Suprapubic skin (tissue), 4 donors: ENCODE results near the gene PSMD11. TPM values are rescaled to one million over a fixed set of nuclear protein-coding genes. Genes with fewer than 3 reads are reported as not detected.

ENCODE experiments used
- DNase-seq, 2 donors: peaks; one replicate each; pipeline ENCODE4 v3.0.0-alpha.2; 2019; ENCODE audit warnings: low spot score in 2 of 2
- H3K27ac ChIP-seq: fragments of 200-600 bp; sonication (generic); one replicate; pipeline ENCODE4 v1.5.1; 2019
- H3K27me3 ChIP-seq: fragments of 200-600 bp; sonication (generic); one replicate; pipeline ENCODE4 v1.5.1; 2019
- H3K36me3 ChIP-seq: fragments of 200-600 bp; sonication (generic); one replicate; pipeline ENCODE4 v1.5.1; 2019
- H3K4me1 ChIP-seq: fragments of 200-600 bp; sonication (generic); one replicate; pipeline ENCODE4 v1.5.1; 2019
- H3K4me3 ChIP-seq: fragments of 200-600 bp; sonication (generic); one replicate; pipeline ENCODE4 v1.5.1; 2019; ENCODE audit warnings: mild to moderate bottlenecking
- H3K9me3 ChIP-seq: fragments of 200-600 bp; sonication (generic); one replicate; pipeline ENCODE4 v1.5.1; 2019
- EP300 ChIP-seq: sonication (generic); formaldehyde crosslinking; IDR thresholded peaks from one replicate; pipeline ENCODE4 v1.6.1; 2017; ENCODE audit warnings: antibody characterized with exemption
- POLR2A ChIP-seq, 2 donors: fragments of 450-650 bp; IDR thresholded peaks; one replicate each; pipeline ENCODE4 v1.6.1; 2017; ENCODE audit warnings: antibody characterized with exemption in 2 of 2, mild to moderate bottlenecking in 2 of 2, moderate library complexity in 2 of 2
- POLR2AphosphoS5 ChIP-seq, 3 donors: sonication (generic); formaldehyde crosslinking; IDR thresholded peaks; one replicate each; pipeline ENCODE4 v1.6.1; 2017; ENCODE audit warnings: antibody characterized with exemption in 3 of 3
- WGBS: methylation state at CpG from one replicate; pipeline ENCODE4 v1.1.5; 2018; 5-methylcytosine and 5-hydroxymethylcytosine counted together
- total RNA-seq, 4 donors: library from RNA; depleted of rRNA; stranded (reverse); fragments of >200 nt; gene quantifications; one replicate each; pipeline ENCODE4 v1.1.0, GENCODE V29; 2016
- TF ChIP-seq, protein P1 (sequence below), 2 donors: fragments of 200-600 bp in 1 of 2; fragments of 450-650 bp in 1 of 2; sonication (generic) in 1 of 2; IDR thresholded peaks; one replicate each; pipeline ENCODE4 v1.5.1; 2016 to 2019; ENCODE audit warnings: antibody characterized with exemption in 2 of 2, mild to moderate bottlenecking in 1 of 2, moderate library complexity in 1 of 2

The PSMD11 gene
- total RNA-seq, 4 donors from 2014 or later = 52.3 to 59.9 (median 57.7) TPM

DNA sequence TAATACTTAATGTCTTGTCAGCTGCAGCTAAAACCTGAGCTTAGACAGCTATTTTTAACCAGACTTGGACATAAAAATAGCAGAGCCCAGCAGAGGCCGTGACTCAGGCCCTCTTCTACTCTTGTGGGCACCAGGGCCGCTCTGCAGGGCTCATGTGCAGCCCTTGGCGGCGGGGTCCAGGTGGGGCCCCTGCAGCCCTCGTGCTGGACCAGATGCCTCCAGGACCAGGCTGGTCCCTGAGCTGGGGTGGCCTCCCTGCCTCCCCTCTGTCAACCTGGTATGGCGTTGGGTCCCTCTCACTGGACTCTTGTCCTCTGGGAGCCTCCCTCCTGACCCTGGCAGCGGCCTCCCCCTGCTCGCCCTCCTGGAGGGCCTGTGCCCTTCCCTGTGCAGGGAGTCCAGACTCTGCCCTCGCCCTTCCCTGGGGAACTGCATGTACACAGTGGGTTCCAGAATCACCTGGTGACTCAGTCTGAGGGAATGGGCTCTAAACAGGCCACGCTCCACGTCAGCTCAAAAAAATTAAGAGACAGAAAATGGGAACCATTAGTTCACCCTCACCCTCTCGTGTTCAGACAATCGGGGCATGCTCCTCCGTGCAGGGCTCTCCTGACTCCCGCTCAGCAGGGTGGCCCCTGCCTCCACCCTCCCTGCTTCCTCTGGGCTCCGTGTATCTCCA is 52.2 kb downstream of the PSMD11 start:
- H3K27ac ChIP-seq = no peak overlapping the region

DNA sequence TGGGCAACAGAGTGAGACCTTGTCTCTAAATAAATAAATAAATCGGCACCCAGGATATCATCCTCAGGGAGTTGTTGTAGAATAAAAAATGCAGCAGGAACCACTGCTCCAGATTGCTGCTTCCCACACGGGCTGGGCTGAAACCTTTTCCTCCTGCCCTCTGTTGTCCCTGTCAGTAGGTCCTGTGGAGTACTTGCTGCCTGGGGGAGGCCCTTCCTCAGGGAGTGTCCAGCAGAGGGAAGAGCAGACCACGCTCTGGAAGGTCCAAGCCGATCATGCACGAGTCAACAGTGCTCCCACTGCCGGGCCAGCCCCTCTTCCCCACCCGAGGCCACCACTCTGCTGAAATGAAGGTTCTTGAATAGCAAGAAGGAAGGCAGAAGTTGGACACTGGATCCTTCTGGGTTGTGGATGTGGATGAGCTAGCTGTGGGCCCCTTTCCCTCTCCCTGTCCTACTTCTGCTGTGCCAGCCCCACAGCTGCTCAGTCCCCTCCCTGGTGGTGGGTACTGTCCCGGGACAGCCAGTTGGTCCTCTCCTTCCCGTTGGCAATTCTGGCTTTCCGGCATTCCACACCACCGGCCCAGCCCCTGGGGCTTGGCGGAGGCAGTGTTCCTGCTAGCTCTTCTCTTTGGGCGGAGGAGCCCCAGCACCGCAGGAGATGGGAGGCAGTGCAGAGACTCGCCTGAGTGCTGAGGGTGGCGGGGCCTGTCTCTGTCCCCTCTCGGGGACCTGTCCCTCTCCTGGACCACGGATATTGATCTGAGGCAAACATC is 53.3 kb downstream of the PSMD11 start:
- H3K4me1 ChIP-seq = no peaks in the 10 kb centered on the region
- WGBS = 74% methylated on average over 17 of the region's 18 CpGs
- no peaks in the 10 kb centered on the region for H3K27me3 ChIP-seq
- H3K9me3 ChIP-seq = no peaks in the 10 kb centered on the region
- no peak for DNase-seq
- no peak overlapping the region for H3K4me3 ChIP-seq
- TF ChIP-seq POLR2AphosphoS5 (IDR thresholded peaks at IDR 0.05) = no peak
- H3K27ac ChIP-seq = no peak overlapping the region
- H3K36me3 ChIP-seq = no peaks in the 10 kb centered on the region

More for the DNA sequence above, 52.2 kb downstream of the PSMD11 start:
- no peaks in the 10 kb centered on the region for H3K4me1 ChIP-seq
- 90% methylated on average over 12 of the region's 16 CpGs for WGBS
- no peaks in the 10 kb centered on the region for H3K9me3 ChIP-seq
- no peaks in the 10 kb centered on the region for H3K36me3 ChIP-seq
- no peaks in the 10 kb centered on the region for H3K27me3 ChIP-seq
- TF ChIP-seq EP300 = no peak
- TF ChIP-seq POLR2AphosphoS5 (IDR thresholded peaks at IDR 0.05) = no peak
- TF ChIP-seq POLR2A (IDR thresholded peaks at IDR 0.05) = no peak
- TF ChIP-seq, protein P1, sequence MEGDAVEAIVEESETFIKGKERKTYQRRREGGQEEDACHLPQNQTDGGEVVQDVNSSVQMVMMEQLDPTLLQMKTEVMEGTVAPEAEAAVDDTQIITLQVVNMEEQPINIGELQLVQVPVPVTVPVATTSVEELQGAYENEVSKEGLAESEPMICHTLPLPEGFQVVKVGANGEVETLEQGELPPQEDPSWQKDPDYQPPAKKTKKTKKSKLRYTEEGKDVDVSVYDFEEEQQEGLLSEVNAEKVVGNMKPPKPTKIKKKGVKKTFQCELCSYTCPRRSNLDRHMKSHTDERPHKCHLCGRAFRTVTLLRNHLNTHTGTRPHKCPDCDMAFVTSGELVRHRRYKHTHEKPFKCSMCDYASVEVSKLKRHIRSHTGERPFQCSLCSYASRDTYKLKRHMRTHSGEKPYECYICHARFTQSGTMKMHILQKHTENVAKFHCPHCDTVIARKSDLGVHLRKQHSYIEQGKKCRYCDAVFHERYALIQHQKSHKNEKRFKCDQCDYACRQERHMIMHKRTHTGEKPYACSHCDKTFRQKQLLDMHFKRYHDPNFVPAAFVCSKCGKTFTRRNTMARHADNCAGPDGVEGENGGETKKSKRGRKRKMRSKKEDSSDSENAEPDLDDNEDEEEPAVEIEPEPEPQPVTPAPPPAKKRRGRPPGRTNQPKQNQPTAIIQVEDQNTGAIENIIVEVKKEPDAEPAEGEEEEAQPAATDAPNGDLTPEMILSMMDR (IDR thresholded peaks at IDR 0.05) = no peak
- no peak for DNase-seq
- no peak overlapping the region for H3K4me3 ChIP-seq

DNA sequence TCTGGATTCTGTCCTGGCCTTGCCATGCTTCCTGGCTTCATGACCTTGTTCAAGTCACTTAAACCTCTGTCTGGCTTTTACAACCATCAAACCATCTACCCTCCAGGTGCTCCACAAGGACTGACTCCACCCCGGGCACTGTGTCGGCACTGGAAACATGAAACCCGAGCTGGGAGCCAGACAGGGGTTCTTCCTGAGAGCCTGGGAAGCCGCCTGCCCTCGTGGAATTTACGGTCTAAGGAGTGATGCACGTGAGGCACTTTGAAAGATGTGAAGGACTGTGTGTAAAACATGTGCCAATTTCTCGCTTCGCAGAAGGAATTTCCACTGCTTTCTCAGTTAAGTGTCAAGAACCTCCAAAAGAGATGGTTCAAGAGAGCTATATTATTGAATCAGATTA is 54.1 kb downstream of the PSMD11 start:
- TF ChIP-seq POLR2A (IDR thresholded peaks at IDR 0.05) (no peak), POLR2AphosphoS5 (IDR thresholded peaks at IDR 0.05) (no peak), EP300 (no peak)
- TF ChIP-seq, protein P1 (IDR thresholded peaks at IDR 0.05) = no peak
- 73% methylated on average over 9 of the region's 9 CpGs for WGBS

DNA sequence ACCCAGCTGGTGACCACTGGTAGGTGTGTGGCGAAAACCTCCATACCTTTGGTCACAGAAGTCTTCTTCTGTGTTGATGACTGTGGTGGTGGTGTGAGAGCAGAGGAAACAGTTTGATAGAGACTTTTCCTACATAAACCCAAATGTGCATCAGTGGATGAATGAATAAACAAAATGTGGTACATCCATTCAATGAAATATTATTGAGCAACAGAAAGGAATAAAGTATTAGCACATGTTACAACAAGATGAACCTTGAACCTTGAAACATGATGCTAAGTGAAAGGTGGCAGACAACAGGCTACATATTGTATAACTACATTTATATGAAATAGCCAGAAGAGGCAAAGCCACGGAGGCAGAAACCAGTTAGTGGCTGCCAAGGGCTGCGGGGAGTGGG is 57.7 kb downstream of the PSMD11 start:
- DNase-seq = no peak
- Histone ChIP-seq H3K36me3 (no peaks in the 10 kb centered on the region), H3K4me3 (no peak overlapping the region), H3K27ac (no peak overlapping the region), H3K9me3 (no peaks in the 10 kb centered on the region), H3K4me1 (no peaks in the 10 kb centered on the region), H3K27me3 (no peaks in the 10 kb centered on the region)
- WGBS = 93% methylated on average over 3 of the region's 3 CpGs
- no peak for TF ChIP-seq POLR2A (IDR thresholded peaks at IDR 0.05)
- no peak for TF ChIP-seq EP300
- TF ChIP-seq POLR2AphosphoS5 (IDR thresholded peaks at IDR 0.05) = no peak
- TF ChIP-seq, protein P1 (IDR thresholded peaks at IDR 0.05) = no peak

More for the DNA sequence above, 54.1 kb downstream of the PSMD11 start:
- Histone ChIP-seq H3K4me1 (no peaks in the 10 kb centered on the region), H3K9me3 (no peaks in the 10 kb centered on the region), H3K36me3 (no peaks in the 10 kb centered on the region), H3K4me3 (no peak overlapping the region), H3K27me3 (no peaks in the 10 kb centered on the region), H3K27ac (no peak overlapping the region)
- no peak for DNase-seq

DNA sequence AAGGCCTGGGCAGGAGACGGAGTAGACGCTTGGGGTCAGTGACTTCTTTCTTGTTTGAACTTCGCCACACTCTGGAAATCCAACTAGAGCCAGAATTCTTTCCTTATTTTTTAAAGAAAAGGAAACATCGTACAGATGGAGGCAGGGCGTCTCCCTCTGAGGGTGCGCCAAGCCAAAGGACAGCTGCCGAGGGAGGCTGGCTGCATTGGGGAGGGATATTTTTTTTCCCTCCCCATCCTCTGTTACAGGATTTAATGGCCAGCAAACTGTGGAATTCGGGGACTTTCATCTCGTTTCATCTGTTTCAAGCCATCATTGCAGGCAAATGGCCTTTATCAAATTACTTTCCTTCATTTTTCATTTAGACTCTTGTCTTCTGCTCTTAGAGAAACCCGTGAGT is 58.4 kb downstream of the PSMD11 start:
- DNase-seq = no peak
- H3K36me3 ChIP-seq = no peaks in the 10 kb centered on the region
- WGBS = 86% methylated on average over 10 of the region's 10 CpGs
- H3K9me3 ChIP-seq = no peaks in the 10 kb centered on the region
- no peaks in the 10 kb centered on the region for H3K4me1 ChIP-seq
- H3K27ac ChIP-seq = no peak overlapping the region
- no peaks in the 10 kb centered on the region for H3K27me3 ChIP-seq
- H3K4me3 ChIP-seq = no peak overlapping the region
- TF ChIP-seq POLR2AphosphoS5 (IDR thresholded peaks at IDR 0.05) (no peak), POLR2A (IDR thresholded peaks at IDR 0.05) (no peak), EP300 (no peak)
- TF ChIP-seq, protein P1 (IDR thresholded peaks at IDR 0.05) = no peak
